ENCODE results near the gene L1CAM.

The L1CAM gene

GRCh38 chrX:153812220-153812619, 73.8 kb downstream of the L1CAM start:
- Mint-ChIP-seq H3K4me1 (ENCODE audit: low read depth) (peaks cover 9% of the 10 kb centered on the region), H3K27ac (no peak overlapping the region), H3K36me3 (ENCODE audit: low read depth) (no peaks in the 10 kb centered on the region), H3K4me3 (no peak overlapping the region), H3K9me3 (no peaks in the 10 kb centered on the region), H3K27me3 (peaks cover 4% of the 10 kb centered on the region)

Data from stimulated activated naive CD8-positive, alpha-beta T cell treated with anti-CD3 and anti-CD28 coated beads, Interleukin-15, Interleukin-2, amounts not matched to agents 100 ng/mL and 50 ng/mL, for 24 hours (primary cell).